NT2/D1 (cell line): ENCODE results near the gene CUL1.

Experiments
- DNase-seq: peaks from one replicate; pipeline ENCODE4 v3.0.0-alpha.2; 2011; ENCODE audit warnings: low read depth, low spot score
- H3K27me3 ChIP-seq: 2 replicates; pipeline ENCODE4 v1.6.0; 2011; ENCODE audit warnings: mild to moderate bottlenecking; ENCODE audit not compliant: insufficient read length, insufficient read depth
- H3K36me3 ChIP-seq: 2 replicates; pipeline ENCODE4 v1.6.1; 2011; ENCODE audit warnings: mild to moderate bottlenecking, low read length, mixed read lengths; ENCODE audit not compliant: insufficient read depth, insufficient read length
- H3K4me1 ChIP-seq: 2 replicates; pipeline ENCODE4 v1.5.1; 2011; ENCODE audit not compliant: insufficient read depth, insufficient read length
- H3K4me3 ChIP-seq: 2 replicates; pipeline ENCODE4 v1.5.1; 2011; ENCODE audit warnings: low read depth; ENCODE audit not compliant: insufficient read length
- H3K9ac ChIP-seq: 2 replicates; pipeline ENCODE4 v1.6.0; 2011; ENCODE audit warnings: low read depth; ENCODE audit not compliant: insufficient read length
- H3K9me3 ChIP-seq: 2 replicates; pipeline ENCODE4 v1.5.1; 2011; ENCODE audit warnings: mild to moderate bottlenecking, low read length; ENCODE audit not compliant: insufficient read depth
- SUZ12 ChIP-seq: IDR thresholded peaks from 2 replicates; pipeline ENCODE4 v1.6.1; 2011; ENCODE audit not compliant: insufficient read length, insufficient read depth; ENCODE audit errors: extremely low read depth
- YY1 ChIP-seq: IDR thresholded peaks from 2 replicates; pipeline ENCODE4 v1.6.1; 2011; ENCODE audit not compliant: insufficient read length, insufficient read depth
- ZNF274 ChIP-seq: IDR thresholded peaks from 2 replicates; pipeline ENCODE4 v1.6.1; 2011; ENCODE audit warnings: mild to moderate bottlenecking, low read depth, low read length

The CUL1 gene

GRCh38 chr7:148698397-148699023 lies at the start of gene CUL1:
CUL1 (plus strand) TSS chr7:148698903; CDS start chr7:148730123, 31,220 bp downstream.
- H3K9me3 ChIP-seq = no peaks in the 10 kb centered on the region
- H3K4me3 ChIP-seq = peak within 1 kb of the TSS; percentile 75
- no peaks in the 10 kb centered on the region for H3K27me3 ChIP-seq
- H3K36me3 ChIP-seq = peaks cover 5% of the 10 kb centered on the region
- peak; percentile 59 for DNase-seq
- H3K9ac ChIP-seq = peak within 1 kb of the TSS; percentile 90
- H3K4me1 ChIP-seq = no peaks in the 10 kb centered on the region
- TF ChIP-seq SUZ12 = no peak
- TF ChIP-seq YY1 = no peak
- TF ChIP-seq ZNF274 = no peak

- H3K4me1 ChIP-seq = no peaks in the 10 kb centered on the region
- no peak overlapping the region for H3K4me3 ChIP-seq
- no peaks in the 10 kb centered on the region for H3K9me3 ChIP-seq
- no peaks in the 10 kb centered on the region for H3K27me3 ChIP-seq
- H3K36me3 ChIP-seq = no peaks in the 10 kb centered on the region
- no peak for DNase-seq
- H3K9ac ChIP-seq = no peak overlapping the region
- TF ChIP-seq YY1 (no peak), ZNF274 (no peak), SUZ12 (no peak)
Observed at GRCh38 chr7:148650232-148650858, 48.4 kb upstream of the CUL1 start.

- no peak for DNase-seq
- Histone ChIP-seq H3K36me3 (no peaks in the 10 kb centered on the region), H3K27me3 (no peaks in the 10 kb centered on the region), H3K4me1 (no peaks in the 10 kb centered on the region), H3K9me3 (no peaks in the 10 kb centered on the region), H3K9ac (no peak overlapping the region), H3K4me3 (no peak overlapping the region)
- TF ChIP-seq SUZ12 (no peak), YY1 (no peak), ZNF274 (no peak)
Observed at GRCh38 chr7:148652773-148653172, 45.9 kb upstream of the CUL1 start.

- Histone ChIP-seq H3K9ac (no peak overlapping the region), H3K4me1 (no peaks in the 10 kb centered on the region), H3K9me3 (no peaks in the 10 kb centered on the region), H3K4me3 (no peak overlapping the region), H3K27me3 (no peaks in the 10 kb centered on the region), H3K36me3 (no peaks in the 10 kb centered on the region)
- no peak for TF ChIP-seq ZNF274
- TF ChIP-seq YY1 = no peak
- TF ChIP-seq SUZ12 = no peak
- DNase-seq = no peak
Observed at GRCh38 chr7:148657929-148658328, 40.8 kb upstream of the CUL1 start.

- DNase-seq = no peak
- Histone ChIP-seq H3K9me3 (no peaks in the 10 kb centered on the region), H3K27me3 (no peaks in the 10 kb centered on the region), H3K4me3 (no peak overlapping the region), H3K4me1 (no peaks in the 10 kb centered on the region), H3K36me3 (no peaks in the 10 kb centered on the region), H3K9ac (no peak overlapping the region)
- no peak for TF ChIP-seq SUZ12
- no peak for TF ChIP-seq ZNF274
Observed at GRCh38 chr7:148661471-148661870, 37.2 kb upstream of the CUL1 start.

- Histone ChIP-seq H3K4me1 (no peaks in the 10 kb centered on the region), H3K9ac (no peak overlapping the region), H3K4me3 (no peak overlapping the region), H3K27me3 (no peaks in the 10 kb centered on the region), H3K36me3 (no peaks in the 10 kb centered on the region), H3K9me3 (no peaks in the 10 kb centered on the region)
- TF ChIP-seq SUZ12 (no peak), YY1 (no peak), ZNF274 (no peak)
- no peak for DNase-seq
Observed at GRCh38 chr7:148662646-148663045, 36.1 kb upstream of the CUL1 start.

GRCh38 chr7:148664324-148664723 lies 34.4 kb upstream of the CUL1 start:
- H3K4me3 ChIP-seq = no peak overlapping the region
- no peaks in the 10 kb centered on the region for H3K4me1 ChIP-seq
- no peaks in the 10 kb centered on the region for H3K36me3 ChIP-seq
- no peaks in the 10 kb centered on the region for H3K9me3 ChIP-seq
- DNase-seq = no peak
- H3K27me3 ChIP-seq = no peaks in the 10 kb centered on the region
- no peak overlapping the region for H3K9ac ChIP-seq
- TF ChIP-seq YY1 = no peak
- no peak for TF ChIP-seq ZNF274
- no peak for TF ChIP-seq SUZ12
